Stimulated activated CD8-positive, alpha-beta memory T cell treated with anti-CD3 and anti-CD28 coated beads, Interleukin-7, amount 100 ng/mL, for 24 hours (primary cell): ENCODE data around the gene ARHGEF19.
"Not testable (repeated sequence)": the region's sequence is repeated elsewhere in the genome, so short reads cannot be mapped to it uniquely, and the experiment has no call there.

ENCODE experiments used
- DNase-seq: peaks from one replicate; pipeline ENCODE4 v3.0.0-alpha.2; 2020; ENCODE audit warnings: low read depth

The ARHGEF19 gene

DNA sequence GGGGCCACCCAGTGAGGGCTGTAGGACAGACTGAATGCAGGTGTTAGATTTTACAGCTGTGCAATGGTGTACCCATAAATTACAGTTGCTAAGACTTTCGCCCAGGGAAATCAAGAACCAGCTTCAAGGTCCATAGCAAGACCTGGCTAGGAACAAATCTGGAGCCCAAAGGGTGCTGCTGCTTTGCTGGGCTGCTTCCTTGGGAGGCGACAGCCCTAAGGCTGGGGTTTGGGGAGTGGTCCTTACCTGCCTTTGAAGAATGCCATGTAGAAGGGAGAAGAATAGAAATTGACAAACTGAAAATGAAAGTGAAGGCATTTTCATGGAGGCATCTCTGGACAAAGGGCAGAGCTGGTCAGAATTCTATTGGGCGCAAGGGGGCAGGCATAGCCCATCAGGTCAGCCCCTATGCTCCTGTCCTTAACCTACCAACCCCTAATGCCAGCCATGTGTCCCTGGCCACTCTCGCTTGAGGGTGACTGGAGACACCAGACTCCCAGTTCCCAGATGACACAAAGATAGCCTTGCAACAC lies 7.6 kb upstream of the ARHGEF19 start:
- DNase-seq: no peak

DNA sequence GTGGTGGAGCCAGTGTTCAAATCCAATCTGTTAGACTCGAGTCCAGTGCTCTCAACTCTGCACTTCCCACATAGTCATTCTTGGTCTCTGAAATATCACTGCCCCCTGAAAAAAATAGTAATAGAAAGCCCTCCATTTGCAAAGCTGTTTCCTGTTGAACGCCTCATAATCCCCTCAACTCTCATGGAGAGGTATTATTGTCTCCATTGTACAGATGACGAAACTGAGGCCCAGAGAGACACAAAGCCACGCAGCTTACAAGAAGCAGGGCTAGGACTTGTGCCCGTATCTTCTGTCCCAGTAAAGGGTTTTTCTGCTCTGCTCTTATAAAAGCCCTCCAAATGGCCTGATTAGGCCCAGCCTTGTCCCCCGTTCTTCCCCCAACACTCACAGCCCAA lies 6.2 kb upstream of the ARHGEF19 start:
- DNase-seq: no peak

- no peak for DNase-seq
These were observed 5.7 kb upstream of the ARHGEF19 start for GRCh38 chr1:16218014-16218673.

DNA sequence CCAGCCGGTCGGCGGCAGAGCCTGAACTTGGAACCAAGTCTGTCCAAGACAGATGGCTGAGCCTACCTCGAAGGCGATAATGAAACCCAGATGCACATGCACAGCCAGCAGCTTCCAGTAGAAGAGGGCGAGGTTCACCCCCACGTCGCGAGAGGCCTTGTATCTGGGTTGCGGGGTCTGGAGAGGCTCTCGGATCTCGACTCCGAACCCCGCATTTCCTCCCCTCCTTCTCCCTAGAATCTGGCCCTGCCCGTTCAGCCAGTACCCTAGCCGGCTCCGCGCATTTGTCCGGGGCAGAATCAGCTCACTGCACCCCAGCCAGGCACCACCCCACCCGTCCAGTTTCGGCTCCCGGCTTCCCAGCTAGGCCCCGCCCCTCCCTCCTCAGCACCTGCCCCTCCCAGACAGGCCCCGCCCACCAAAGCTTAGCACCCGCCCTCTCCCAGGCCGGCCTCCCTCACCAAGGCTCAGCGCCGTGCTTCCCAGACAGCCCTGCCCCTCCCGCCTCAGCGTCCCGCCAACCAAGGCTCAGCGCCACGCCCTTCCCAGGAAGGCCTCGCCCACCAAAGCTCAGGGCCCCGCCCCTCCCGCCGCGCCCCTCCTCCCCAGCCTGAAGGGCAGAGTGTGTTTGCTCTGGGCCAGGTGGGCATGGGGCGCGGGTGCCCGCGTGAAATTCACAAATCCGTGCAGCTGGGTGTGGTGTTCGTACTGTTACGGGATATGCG lies 4.8 kb upstream of the ARHGEF19 start:
- peak; percentile 81 for DNase-seq

DNA sequence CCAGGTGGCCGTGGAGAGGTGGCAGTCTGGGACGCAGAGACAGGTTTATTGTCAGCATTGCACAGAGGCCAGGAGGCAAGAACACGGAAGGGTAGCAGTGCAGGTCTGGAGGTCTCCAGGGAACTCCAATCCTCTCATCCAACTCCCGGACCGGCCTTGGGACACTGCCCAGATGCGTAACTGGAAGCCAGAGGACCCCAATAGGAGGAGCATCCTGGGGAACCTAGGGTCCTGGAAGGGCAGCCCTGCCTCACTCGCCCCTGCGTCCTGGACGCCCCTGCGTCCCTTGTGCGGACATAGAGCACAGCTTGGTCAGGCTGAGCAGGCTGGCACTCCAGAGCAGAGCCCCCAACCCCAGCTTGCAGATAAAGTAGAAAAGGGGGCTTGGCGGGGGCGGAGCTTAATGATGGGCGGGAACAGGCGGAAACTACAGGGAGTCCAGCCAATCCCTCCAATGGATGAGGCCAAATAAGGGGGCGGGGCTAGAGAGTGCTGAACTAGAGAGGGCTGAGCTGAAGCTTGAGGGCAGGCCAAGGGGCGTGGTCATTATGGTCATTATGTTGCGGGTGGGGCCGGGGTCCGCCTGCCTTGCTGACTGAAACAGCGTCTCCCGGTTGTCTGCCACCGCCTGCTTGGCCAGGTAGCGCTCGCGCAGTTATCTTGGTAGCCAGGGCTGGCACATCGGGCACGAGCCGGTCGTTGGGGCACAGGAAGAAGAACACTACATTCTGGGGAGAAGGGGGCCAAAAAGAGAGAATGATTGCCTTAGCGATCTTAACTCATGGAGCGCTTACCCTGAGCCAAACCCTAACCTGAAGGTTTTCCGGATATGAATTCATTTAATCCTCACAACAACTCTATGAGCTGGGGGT lies 3.7 kb upstream of the ARHGEF19 start:
- DNase-seq: no peak

DNA sequence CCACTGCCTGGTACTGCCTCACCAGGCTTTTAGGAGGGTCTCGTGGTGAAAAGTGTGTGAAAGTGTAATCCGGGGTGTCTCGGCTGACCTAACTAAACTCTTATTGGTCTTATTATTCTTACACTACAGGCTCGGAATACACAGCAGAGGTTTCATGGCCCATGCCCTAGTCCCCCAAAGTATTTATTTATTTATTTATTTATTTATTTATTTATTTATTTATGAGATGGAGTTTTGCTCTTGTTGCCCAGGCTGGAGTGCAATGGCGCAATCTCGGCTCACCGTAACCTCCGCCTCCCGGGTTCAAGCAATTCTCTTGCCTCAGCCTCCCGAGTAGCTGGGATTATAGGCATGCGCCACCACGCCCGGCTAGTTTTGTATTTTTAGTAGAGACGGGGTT lies 2.8 kb upstream of the ARHGEF19 start:
- not testable (repeated sequence) for DNase-seq

DNA sequence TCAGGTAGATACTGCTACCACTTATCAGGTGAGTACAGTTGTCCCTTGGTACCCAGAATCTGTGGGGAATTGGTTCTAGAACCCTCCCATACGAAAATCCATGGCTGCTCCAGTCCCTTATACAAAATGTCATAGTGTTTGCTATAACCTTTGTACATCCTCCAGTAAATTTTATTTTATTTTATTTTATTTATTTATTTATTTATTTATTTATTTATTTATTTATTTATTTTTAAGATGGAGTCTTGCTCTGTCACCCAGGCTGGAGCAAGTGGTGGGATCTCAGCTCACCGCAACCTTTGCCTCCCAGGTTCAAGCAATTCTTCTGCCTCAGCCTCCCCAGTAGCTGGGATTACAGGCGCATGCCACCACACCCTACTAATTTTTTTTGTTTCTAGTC lies 1.1 kb upstream of the ARHGEF19 start:
- DNase-seq: not testable (repeated sequence)

DNA sequence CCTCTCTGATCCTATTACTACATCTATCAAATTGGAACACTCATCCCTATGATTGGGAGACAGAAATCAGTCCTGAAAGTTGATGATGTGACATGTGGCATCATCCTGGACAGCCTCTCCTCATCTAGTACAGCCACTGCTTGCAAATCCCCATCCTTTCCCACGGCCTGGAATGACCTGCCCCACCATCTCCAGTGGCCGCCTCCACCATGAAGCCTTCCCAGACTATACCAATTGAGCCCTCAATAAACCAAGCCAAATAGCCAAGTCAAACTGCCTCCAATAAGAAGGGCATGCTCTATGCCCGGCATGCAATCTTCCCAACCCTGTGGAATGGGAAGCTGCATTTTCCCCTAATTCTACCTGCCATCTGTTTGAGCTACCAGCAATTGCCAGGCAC lies 561 bp upstream of the ARHGEF19 start:
- DNase-seq: no peak

DNA sequence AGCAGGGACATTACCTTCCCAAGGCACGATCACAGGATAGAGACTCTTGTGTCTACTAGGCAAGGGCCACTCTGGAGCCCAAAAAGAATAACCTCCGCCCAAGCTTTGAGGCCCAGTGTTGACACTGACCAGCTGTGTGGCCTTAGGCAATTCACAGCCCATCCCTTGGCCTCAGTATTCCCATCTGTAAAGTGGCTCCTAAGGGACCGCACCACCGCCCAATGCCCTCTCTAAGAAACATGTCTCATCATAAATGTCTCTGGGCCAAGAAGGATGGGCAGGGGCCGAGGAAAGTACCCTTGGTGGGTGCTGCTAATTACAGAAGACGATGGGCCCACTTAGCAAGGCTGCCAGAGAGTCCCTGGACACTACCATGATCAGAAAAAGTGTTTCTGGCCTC lies 628 bp downstream of the ARHGEF19 start:
- no peak for DNase-seq

GRCh38 chr1:16210581-16210980 lies 1.9 kb downstream of the ARHGEF19 start:
- DNase-seq: no peak

GRCh38 chr1:16209847-16210407 lies 2.5 kb downstream of the ARHGEF19 start:
- DNase-seq: no peak

DNA sequence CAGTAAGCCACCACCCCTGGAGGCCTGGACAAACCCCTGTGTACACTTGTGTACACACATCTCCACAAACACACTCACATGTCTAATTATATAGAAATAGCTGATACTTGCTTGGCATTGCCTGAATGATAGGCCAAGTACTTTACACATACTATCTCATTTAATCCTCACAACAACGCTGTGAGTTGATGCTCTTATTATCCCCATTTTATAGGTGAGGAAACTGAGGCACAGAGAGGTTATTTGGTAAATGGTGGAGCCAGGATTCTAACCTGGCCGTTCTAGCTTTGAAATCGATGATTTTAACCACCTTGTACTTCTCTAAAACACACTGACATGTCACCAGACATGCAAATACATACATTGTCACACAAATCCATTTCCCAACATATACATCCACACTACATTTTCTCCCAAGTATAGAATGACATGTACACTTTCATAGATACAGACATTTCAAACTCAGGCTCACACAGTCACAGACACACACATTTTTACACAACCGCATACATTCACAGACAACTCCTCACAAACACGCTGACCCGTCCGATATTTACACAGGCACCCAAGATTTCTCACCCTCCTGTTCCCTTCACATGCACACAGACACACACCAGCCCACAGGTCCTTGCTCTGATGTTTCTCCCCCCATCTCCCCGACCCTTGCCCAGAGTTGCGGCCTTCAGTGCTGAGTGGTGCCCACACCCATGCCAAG lies 3.2 kb downstream of the ARHGEF19 start:
- DNase-seq: no peak

DNA sequence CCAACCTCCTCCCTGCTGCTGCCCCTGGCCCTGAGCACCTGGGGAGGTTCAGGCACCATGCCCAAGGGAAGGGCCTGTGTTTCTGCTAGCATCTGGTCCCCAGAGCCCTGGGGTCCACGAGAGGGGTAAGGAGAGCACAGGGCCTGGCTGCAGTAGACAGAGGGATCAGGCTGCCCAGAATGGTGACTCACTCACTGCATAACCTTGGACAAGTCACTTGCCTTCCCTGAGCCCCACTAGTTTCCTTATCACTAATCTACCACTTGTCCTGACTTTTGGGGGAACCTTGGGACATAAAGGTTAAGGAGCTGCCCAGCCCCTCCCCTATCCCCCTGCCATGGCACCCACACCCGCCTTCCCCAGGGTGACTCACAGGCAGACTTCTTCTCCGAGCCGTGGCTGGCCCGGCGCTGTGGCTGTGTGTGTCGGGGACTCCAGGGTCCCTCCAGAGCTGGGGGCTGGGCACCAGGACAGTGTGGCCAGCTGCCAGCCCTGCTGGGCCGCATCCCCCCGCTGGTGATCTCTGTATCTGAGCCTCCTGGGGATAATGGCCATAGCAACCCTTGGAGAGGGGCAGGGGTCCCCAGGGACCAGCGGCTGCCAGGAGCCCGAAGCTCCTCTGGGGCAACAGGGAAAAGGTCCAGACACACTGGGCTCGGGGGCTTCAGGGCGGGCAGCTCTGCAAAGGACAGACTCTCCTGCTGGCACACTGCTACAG lies 4.0 kb downstream of the ARHGEF19 start:
- no peak for DNase-seq

DNA sequence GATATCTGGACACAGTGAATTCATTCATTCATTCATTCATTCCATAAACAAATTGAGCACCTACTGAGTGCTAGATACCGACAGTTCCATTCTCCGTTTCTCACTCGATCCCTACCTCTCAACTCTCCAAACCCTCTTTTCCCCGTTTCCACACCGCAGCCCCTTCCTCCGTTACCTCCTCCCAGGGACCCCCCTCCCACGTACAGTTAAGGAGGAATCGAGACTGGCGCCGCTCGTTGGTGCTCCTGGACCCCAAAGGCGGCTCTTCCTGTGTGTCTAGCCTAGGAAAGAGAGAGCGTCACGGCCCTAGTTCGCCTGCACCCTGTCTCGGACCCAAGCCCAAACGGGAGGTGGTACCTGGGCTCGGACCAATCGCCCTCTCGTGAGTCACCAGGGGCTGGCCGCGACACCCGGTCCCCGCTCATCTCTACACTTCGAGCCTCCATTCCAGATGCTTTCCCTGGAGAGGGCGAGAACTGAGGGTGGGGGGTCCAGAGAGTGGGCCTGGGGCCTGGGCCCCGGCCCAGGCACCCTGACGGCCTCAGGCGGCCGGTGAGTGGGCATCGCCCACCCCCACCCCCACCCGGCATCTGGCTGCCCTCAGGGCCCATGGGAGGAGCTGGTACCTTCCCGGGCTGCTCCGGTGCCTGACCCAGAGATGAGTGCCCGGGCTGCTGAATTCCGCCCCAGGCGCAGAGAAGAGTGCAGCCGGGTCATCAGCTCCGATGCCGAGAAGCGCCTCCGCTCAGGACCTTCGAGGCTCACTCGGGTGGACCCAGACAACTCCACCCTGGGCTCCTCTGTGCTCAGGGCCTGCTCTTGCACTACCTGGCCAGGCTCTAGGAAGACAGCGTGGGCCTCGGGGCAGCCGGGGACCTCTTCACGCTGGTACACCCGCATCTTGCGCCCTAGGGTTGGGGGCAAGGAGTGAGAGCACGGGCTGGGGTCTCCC lies 4.9 kb downstream of the ARHGEF19 start:
- DNase-seq: no peak

GRCh38 chr1:16206547-16207317 lies 5.7 kb downstream of the ARHGEF19 start:
- DNase-seq: peak; percentile 85

- no peak for DNase-seq
These were observed 6.4 kb downstream of the ARHGEF19 start for GRCh38 chr1:16205891-16206546.

DNA sequence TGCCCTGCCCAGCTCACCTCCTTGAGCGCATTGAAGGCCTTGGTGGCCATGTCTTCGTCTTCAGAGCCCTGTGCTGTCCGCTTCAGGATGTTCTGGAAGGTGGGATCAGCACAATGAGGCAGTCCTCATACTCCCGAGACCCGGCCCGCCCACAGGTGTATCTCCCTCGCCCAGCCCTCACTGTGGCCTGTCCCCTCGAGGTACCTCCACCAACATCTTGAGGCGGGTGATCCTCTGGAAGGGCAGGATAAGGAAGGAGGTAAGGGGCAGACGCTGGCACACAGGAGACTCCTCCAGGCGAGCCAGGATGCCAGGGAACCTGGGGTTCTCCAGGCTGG lies 7.1 kb downstream of the ARHGEF19 start:
- no peak for DNase-seq

DNA sequence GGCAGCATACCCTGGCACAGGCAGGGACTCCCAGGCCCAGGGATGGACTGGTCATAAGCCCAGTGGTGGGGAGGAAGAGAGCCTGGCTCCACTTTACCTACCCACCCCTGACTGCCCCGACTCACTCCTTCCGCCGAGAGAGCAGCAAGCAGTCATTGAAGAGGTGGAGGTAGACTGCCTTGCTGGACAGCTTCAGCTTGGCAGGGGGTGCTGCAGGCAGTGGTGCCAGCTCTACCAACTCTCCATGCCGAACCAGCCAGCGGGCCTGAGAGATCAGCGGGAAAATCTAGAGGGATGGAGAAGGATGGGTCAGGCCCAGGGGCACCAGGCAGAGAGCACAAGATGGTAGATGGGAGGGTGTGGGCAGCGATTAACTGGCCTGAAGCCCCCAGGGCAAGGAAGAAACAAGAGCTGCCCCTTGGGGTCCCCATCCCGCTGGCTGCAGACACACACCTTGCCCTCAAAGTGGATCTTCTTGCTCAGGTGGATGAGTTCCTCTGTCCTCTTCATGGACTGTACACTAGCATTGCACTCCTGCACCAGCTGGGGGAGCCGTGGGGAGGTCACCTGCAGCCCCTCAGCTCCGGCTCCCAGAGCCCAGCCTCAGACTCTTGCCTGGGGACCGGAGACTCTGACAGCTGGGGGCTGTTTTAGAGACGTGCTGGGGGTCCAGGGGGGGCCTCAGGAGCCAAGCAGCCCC lies 7.7 kb downstream of the ARHGEF19 start:
- DNase-seq: no peak
